HFFc6 (cell line): ENCODE data around the gene GNAT3. TPM values are rescaled to one million over a fixed set of nuclear protein-coding genes. Genes with fewer than 3 reads are reported as not detected.

ENCODE experiments used
- DNase-seq: peaks from one replicate; pipeline ENCODE4 v3.0.0-alpha.2; 2018
- H3K27ac Mint-ChIP-seq: 2 replicates; pipeline ENCODE4 v1.8.0; 2020; ENCODE audit warnings: mild to moderate bottlenecking, mixed read lengths
- H3K27me3 Mint-ChIP-seq: 2 replicates; pipeline ENCODE4 v1.8.0; 2021; ENCODE audit warnings: mild to moderate bottlenecking, moderate library complexity, mixed read lengths; ENCODE audit not compliant: insufficient read depth
- H3K36me3 Mint-ChIP-seq: 2 replicates; pipeline ENCODE4 v1.8.0; 2021; ENCODE audit warnings: low read depth, mixed read lengths
- H3K4me1 Mint-ChIP-seq: 2 replicates; pipeline ENCODE4 v1.8.0; 2020; ENCODE audit warnings: low read depth, mixed read lengths
- H3K4me3 Mint-ChIP-seq: 2 replicates; pipeline ENCODE4 v1.8.0; 2020; ENCODE audit warnings: mild to moderate bottlenecking, moderate library complexity, mixed read lengths
- H3K9me3 Mint-ChIP-seq: 2 replicates; pipeline ENCODE4 v1.8.0; 2020; ENCODE audit warnings: mild to moderate bottlenecking, mixed read lengths
- total RNA-seq, 6 experiments: library from RNA; stranded (reverse); fragmentation: NEBNext Ultra II Directional; extraction: Animal tissue kit (Norgen Biotek cat#: 25700); gene quantifications; 2 replicates in 1 of 6; 3 replicates in 5 of 6; pipeline ENCODE4 v1.2.3, GENCODE V29; 2021
- TF ChIP-seq, protein P1 (sequence below): fragments of 200-600 bp; sonication (generic); IDR thresholded peaks from 2 replicates; pipeline ENCODE4 v1.5.0; 2021; ENCODE audit warnings: antibody characterized with exemption, mild to moderate bottlenecking

Gene GNAT3
- total RNA-seq, 6 experiments from 2014 or later, result 0.26 TPM; not detected in 5

DNA sequence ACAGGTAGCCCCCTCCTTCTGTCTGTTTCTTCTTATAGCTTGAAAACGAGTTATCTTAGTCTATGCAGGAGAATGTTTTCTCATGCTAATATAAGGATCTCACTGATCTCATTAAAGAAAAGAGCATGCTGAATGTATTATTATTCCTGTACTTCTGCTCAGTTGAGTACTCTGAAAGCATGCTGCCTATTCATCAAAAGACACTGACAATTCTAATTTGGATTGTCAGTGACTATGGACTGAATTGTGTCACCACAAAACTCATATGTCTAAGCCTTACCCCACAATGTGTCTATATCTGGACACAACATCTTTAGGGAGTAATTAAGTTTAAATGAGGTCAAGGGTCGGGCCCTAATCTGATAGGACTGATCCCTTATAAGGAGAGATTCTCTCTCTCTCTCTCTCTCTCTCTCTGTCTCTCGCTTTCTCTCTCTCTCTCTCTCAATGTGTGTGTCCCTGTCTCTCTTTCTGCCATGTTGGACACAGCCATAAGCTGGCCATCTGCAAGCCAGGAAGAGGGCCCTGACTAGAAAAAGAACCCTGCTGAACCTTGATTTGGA is 98.4 kb downstream of the GNAT3 start:
- Mint-ChIP-seq H3K9me3 (no peaks in the 10 kb centered on the region), H3K4me1 (peaks cover 45% of the 10 kb centered on the region), H3K27ac (no peak overlapping the region), H3K4me3 (no peak overlapping the region), H3K27me3 (no peaks in the 10 kb centered on the region), H3K36me3 (no peaks in the 10 kb centered on the region)
- no peak for DNase-seq
- TF ChIP-seq, protein P1, sequence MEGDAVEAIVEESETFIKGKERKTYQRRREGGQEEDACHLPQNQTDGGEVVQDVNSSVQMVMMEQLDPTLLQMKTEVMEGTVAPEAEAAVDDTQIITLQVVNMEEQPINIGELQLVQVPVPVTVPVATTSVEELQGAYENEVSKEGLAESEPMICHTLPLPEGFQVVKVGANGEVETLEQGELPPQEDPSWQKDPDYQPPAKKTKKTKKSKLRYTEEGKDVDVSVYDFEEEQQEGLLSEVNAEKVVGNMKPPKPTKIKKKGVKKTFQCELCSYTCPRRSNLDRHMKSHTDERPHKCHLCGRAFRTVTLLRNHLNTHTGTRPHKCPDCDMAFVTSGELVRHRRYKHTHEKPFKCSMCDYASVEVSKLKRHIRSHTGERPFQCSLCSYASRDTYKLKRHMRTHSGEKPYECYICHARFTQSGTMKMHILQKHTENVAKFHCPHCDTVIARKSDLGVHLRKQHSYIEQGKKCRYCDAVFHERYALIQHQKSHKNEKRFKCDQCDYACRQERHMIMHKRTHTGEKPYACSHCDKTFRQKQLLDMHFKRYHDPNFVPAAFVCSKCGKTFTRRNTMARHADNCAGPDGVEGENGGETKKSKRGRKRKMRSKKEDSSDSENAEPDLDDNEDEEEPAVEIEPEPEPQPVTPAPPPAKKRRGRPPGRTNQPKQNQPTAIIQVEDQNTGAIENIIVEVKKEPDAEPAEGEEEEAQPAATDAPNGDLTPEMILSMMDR, result no peak

DNA sequence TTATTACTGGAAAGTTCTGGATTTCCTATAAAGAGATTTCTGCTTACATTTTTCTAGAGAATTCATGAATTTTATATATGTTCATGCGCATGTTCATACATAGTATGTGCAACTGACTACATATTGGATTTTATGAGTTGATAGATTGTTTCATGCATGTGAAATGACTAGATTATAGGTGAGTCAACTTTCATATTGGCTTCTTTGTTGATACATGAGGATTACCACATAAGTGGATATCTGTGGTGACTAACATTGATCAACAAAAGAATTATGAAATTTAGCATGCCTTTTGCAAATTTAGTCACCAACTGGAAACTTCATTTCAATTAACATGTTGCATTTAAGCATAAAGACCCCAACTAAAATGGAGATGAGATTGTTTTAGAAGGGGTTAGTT is 99.0 kb downstream of the GNAT3 start:
- H3K36me3 Mint-ChIP-seq, result no peaks in the 10 kb centered on the region
- H3K4me3 Mint-ChIP-seq, result no peak overlapping the region
- DNase-seq, result no peak
- TF ChIP-seq, protein P1, result no peak
- no peak overlapping the region for H3K27ac Mint-ChIP-seq
- H3K4me1 Mint-ChIP-seq, result peaks cover 45% of the 10 kb centered on the region
- H3K9me3 Mint-ChIP-seq, result no peaks in the 10 kb centered on the region
- H3K27me3 Mint-ChIP-seq, result no peaks in the 10 kb centered on the region

DNA sequence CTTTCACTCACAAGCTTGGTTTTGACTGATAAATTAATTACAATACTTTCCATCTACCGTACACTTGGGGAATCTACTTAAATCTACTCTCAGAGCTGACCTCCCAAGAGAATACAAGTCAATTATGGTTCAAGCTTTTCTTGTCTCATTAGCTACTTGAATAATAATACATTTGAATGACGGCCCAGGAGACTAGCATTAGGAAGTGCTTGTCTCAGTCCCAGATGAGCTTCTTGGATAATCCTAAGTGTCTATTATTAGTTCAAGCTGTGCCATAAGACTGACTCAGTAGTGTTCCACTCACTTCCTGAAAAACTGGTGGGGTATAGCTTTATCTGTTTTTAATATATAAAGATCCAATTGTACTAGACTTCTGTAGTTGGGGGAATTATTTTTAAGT is 100.2 kb downstream of the GNAT3 start:
- Mint-ChIP-seq H3K4me1 (peaks cover 45% of the 10 kb centered on the region), H3K36me3 (peaks cover 5% of the 10 kb centered on the region; the same call in 1 of the 2 replicates), H3K4me3 (no peak overlapping the region), H3K9me3 (0 out of 2 replicates have a peak, but pooled peaks cover 4% of the 10 kb centered on the region), H3K27ac (0 out of 2 replicates have a peak overlapping the region, but pooled peaks have one; percentile 2), H3K27me3 (no peaks in the 10 kb centered on the region)
- DNase-seq, result no peak
- TF ChIP-seq, protein P1, result no peak

DNA sequence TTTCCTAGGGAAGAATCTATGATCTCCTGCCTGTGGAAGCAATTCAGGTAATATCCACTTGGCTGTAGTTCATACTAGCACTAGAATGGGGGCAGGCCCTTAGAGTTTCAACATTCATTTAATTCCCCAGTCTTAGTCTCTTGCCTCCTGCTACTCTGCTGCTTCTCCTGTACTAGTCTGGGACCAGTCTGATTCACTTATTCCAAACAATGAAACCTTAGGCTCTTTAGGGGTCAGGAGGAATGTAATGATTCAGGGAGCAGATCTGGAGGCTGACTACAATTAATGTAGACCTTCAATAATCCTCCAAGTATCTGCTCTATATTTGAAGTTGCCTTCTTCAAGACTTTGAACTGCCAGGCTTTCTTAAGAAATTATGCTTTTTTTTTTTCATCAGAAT is 101.8 kb downstream of the GNAT3 start:
- Mint-ChIP-seq H3K27ac (peak overlapping the region; percentile 32; the same call in 1 of the 2 replicates), H3K27me3 (no peaks in the 10 kb centered on the region)

More for the DNA sequence above, 101.8 kb downstream of the GNAT3 start:
- H3K9me3 Mint-ChIP-seq, result 0 out of 2 replicates have a peak, but pooled peaks cover 4% of the 10 kb centered on the region
- H3K4me1 Mint-ChIP-seq, result peaks cover 45% of the 10 kb centered on the region
- DNase-seq, result peak; percentile 27
- TF ChIP-seq, protein P1, result no peak
- no peak overlapping the region for H3K4me3 Mint-ChIP-seq
- H3K36me3 Mint-ChIP-seq, result peaks cover 5% of the 10 kb centered on the region; the same call in 1 of the 2 replicates

Other genes starting within 250 kb of the GNAT3 start
- 1 to 10 TPM in 3 of 6 experiments, under 1 TPM in 3; 0.74 to 3.5 (median 1.1) TPM for gene CD36, start 126.6 kb upstream of the GNAT3 start, total RNA-seq